Thymus (tissue), 11 donors: Measurements from ENCODE around the gene CDC37L1. TPM values are rescaled to one million over a fixed set of nuclear protein-coding genes. Genes with fewer than 3 reads are reported as not detected.

Experiments used
- DNase-seq, 9 donors: peaks; one replicate each; pipeline ENCODE4 v3.0.0-alpha.2; 2013; ENCODE audit warnings: low spot score in 9 of 9, low read depth in 6 of 9, missing footprints in 1 of 9
- H3K27ac ChIP-seq, 2 donors: one replicate each; pipeline ENCODE4 v1.5.1; 2013; ENCODE audit warnings: control low read depth in 1 of 2, low read depth in 1 of 2, low read length in 1 of 2, mild to moderate bottlenecking in 1 of 2, moderate library complexity in 1 of 2
- H3K27me3 ChIP-seq, 2 donors: one replicate each; pipeline ENCODE4 v1.5.1; 2013; ENCODE audit warnings: low read length in 1 of 2; ENCODE audit not compliant: control insufficient read depth in 2 of 2, insufficient read depth in 1 of 2
- H3K36me3 ChIP-seq, 2 donors: one replicate each; pipeline ENCODE4 v1.5.1; 2013; ENCODE audit warnings: low read length in 1 of 2, mild to moderate bottlenecking in 1 of 2, moderate library complexity in 1 of 2; ENCODE audit not compliant: control insufficient read depth in 2 of 2, insufficient read depth in 2 of 2
- H3K4me1 ChIP-seq, 2 donors: one replicate each; pipeline ENCODE4 v1.5.1; 2013; ENCODE audit warnings: low read length in 2 of 2; ENCODE audit not compliant: control insufficient read depth in 2 of 2, insufficient read depth in 2 of 2
- H3K4me3 ChIP-seq, 2 donors: one replicate each; pipeline ENCODE4 v1.5.1; 2013; ENCODE audit warnings: low read length in 2 of 2, control low read depth in 1 of 2, mild to moderate bottlenecking in 1 of 2
- H3K9me3 ChIP-seq, 2 donors: one replicate each; pipeline ENCODE4 v1.5.1; 2013; ENCODE audit warnings: low read length in 1 of 2, mild to moderate bottlenecking in 1 of 2; ENCODE audit not compliant: control insufficient read depth in 2 of 2, insufficient read depth in 1 of 2
- WGBS: extraction: QIAGEN DNeasy Blood & Tissue Kit; methylation state at CpG from one replicate; pipeline ENCODE4 v1.1.7; 2013; 5-methylcytosine and 5-hydroxymethylcytosine counted together
- polyA plus RNA-seq: library from polyadenylated mRNA; stranded (reverse); fragments of 200-250 nt; gene quantifications from one replicate; pipeline ENCODE4 v1.2.3, GENCODE V29; 2013
- total RNA-seq: library from RNA; stranded (reverse); fragments of 120-200 nt; gene quantifications from one replicate; pipeline ENCODE4 v1.2.4, GENCODE V29; 2013
- donor health status: healthy.

The CDC37L1 gene
- total and polyA plus RNA-seq, 2 donors, result 14.5 to 16.9 TPM

DNA sequence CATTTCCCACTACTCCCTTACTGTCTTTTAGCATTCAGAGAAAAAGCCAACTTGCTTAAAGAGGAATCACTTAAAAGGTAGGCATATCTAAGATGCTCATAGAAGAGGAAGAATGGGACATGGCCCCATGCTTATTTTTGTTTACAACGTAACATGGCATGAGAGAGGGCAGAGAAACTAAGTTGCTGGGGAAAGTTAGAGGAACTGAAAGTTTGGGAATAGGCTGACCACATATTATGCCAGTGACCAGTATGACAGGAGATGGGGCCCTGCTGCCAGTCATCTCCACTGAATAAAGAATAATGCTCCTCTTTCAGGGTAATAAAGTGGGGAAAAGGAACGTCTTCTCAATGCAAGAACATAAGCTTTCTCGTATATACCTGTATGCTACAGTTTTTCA is 15.4 kb upstream of the CDC37L1 start:
- whole genome bisulfite sequencing, result 98% methylated on average over 3 of the region's 3 CpGs
- no peaks in the 10 kb centered on the region for H3K9me3 ChIP-seq
- no peak for DNase-seq
- peaks cover 26 to 31% of the 10 kb centered on the region in 2 donors for H3K4me1 ChIP-seq
- no peak overlapping the region for H3K4me3 ChIP-seq
- H3K27ac ChIP-seq, result no peak overlapping the region
- no peaks in the 10 kb centered on the region for H3K36me3 ChIP-seq
- peaks cover 0 to 25% of the 10 kb centered on the region in 2 donors for H3K27me3 ChIP-seq

DNA sequence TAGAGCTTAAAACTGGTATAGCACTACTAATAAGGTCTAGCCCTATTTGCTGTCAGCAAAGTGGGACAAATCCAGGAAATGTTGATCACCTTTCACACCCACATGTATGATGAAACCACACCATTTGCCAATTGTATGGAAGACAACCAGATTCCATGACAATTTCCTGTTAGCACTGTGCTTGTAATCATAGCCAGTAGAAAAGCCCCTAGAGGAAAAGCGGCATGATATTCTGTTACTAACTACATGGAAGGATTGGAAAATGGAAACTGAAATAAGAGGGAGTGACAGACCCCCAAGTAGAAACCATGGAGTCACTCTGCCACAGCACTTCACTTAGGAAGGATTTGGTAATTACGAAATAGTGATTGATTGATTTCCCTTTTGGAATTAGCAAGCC is 14.0 kb upstream of the CDC37L1 start:
- 97% methylated on average over 2 of the region's 2 CpGs for WGBS

DNA sequence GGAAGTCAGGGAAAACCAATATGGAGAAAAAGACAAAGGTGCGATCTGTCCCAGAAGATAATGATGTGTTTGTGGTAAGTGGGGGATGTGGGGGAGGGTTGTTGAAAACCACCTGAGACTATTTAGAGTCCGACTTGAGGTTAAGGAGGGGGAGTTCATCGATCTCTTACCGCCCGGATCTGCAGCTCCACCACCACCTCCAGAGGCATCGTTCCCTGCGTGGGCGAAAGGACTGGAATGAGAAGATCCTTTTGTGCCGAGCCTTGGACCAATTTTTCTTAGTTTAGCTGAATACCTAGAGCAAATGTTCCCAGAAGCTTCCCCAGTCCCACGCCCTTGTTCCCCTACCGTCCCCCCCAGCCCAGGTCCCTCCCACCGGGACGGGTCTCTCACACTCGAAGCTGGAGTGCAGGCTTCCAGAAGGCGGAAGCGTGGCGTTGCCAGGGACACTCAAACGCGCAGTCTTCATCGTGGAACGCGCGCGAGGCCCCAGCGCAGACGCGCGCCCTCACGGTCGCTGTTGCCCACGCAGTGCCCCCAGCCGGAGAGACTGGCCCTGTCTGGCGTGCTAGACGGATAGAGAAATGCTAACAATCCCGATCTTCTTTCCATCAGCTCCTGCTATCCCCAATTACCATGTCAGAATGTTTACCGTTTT is 13.2 kb upstream of the CDC37L1 start, which contains the start of gene SPATA6L:
SPATA6L (minus strand) TSS at position 439 of the 658 bp plus-strand sequence; CDS start at position 209, 230 bp downstream.
- H3K27ac ChIP-seq, result no peak within 1 kb of the TSS
- H3K4me1 ChIP-seq, result peaks cover 26 to 31% of the 10 kb centered on the region in 2 donors
- H3K4me3 ChIP-seq, result peak within 1 kb of the TSS; percentile 19 to 34
- 1% methylated on average over 36 of the region's 36 CpGs for WGBS
- H3K27me3 ChIP-seq, result peaks cover 0 to 25% of the 10 kb centered on the region in 2 donors
- no peaks in the 10 kb centered on the region for H3K36me3 ChIP-seq
- peak in 4 of 9 donors; percentile 36 to 59 (median 44) for DNase-seq
- no peaks in the 10 kb centered on the region for H3K9me3 ChIP-seq

More for the DNA sequence above, 14.0 kb upstream of the CDC37L1 start:
- no peak overlapping the region for H3K4me3 ChIP-seq
- H3K4me1 ChIP-seq, result peaks cover 26 to 31% of the 10 kb centered on the region in 2 donors
- H3K36me3 ChIP-seq, result no peaks in the 10 kb centered on the region
- H3K27ac ChIP-seq, result no peak overlapping the region
- H3K27me3 ChIP-seq, result peaks cover 0 to 25% of the 10 kb centered on the region in 2 donors
- DNase-seq, result no peak
- H3K9me3 ChIP-seq, result no peaks in the 10 kb centered on the region

DNA sequence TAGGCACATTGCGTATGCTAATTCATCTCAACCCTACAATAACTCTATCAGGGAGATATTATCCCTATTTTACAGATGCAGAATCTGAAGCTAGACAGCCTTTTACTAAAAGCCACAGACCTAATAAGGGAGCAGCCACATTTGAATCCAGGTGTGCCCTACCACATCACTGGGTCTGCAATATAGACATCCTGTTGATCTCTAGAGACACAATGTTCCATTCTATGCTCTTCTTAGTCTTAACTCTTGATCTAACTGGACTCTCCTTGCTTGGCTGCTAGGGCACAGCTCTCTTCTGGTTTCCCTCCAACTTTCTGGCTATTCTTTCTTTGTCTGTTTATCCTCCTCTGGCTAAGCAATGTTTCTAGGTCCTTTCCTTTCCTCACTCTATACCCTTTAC is 11.7 kb upstream of the CDC37L1 start:
- peak in 4 of 9 donors; percentile 25 to 77 (median 44) for DNase-seq
- Histone ChIP-seq H3K36me3 (no peaks in the 10 kb centered on the region), H3K4me1 (peaks cover 20 to 22% of the 10 kb centered on the region in 2 donors), H3K9me3 (no peaks in the 10 kb centered on the region), H3K27me3 (peaks cover 0 to 23% of the 10 kb centered on the region in 2 donors), H3K27ac (no peak overlapping the region), H3K4me3 (no peak overlapping the region)
- WGBS, result 93% methylated on average over 1 of the region's 1 CpG

- Histone ChIP-seq H3K27me3 (peaks cover 0 to 19% of the 10 kb centered on the region in 2 donors), H3K4me1 (peaks cover 14 to 16% of the 10 kb centered on the region in 2 donors), H3K36me3 (no peaks in the 10 kb centered on the region), H3K4me3 (no peak overlapping the region), H3K27ac (no peak overlapping the region), H3K9me3 (no peaks in the 10 kb centered on the region)
- 91% methylated on average over 2 of the region's 2 CpGs for WGBS
- DNase-seq, result no peak
Measured at GRCh38 chr9:4668604-4669003, 10.8 kb upstream of the CDC37L1 start.

DNA sequence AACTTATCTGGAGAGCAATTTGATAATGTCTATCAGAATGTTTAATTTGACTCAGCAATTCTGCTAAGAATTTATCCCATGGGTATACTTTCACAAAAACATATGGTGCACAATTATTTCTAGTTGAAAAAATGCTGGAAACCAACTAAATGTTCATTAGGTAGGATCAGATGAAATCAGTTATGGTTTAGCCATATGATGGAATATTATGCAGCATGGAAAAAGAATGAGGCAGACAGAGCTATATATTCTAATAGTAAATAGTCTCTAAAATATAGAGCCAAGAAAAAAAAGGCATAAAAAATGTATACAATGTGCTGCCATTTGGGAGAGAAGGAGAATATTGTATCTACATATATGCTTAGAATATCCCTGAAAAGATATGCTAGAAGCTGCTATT is 9.5 kb upstream of the CDC37L1 start:
- peaks cover 12 to 14% of the 10 kb centered on the region in 2 donors for H3K4me1 ChIP-seq
- H3K9me3 ChIP-seq, result no peaks in the 10 kb centered on the region
- no peak overlapping the region for H3K4me3 ChIP-seq
- no peaks in the 10 kb centered on the region for H3K36me3 ChIP-seq
- DNase-seq, result no peak
- no peak overlapping the region for H3K27ac ChIP-seq
- peaks cover 0 to 19% of the 10 kb centered on the region in 2 donors for H3K27me3 ChIP-seq

DNA sequence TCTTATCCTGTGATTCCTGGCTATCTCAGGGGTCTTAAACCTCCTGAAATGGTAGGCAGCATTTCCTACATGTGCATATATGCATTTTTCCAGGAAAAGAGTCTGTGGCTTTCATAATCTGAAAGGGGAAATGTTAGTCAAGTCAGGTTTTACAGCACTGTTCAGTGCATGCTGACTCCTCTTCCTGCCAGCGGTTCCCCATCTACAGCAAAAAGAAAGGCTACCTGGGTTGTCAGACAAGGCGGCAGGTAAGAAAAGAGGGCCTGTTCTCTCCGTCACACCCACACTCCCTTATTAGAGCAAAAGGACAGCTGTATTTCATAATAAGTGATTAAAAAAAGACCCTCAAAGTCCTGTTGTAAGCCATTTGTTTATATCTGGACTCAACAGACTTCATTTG is 8.8 kb upstream of the CDC37L1 start:
- no peak for DNase-seq
- WGBS, result 72% methylated on average over 3 of the region's 3 CpGs
- Histone ChIP-seq H3K36me3 (no peaks in the 10 kb centered on the region), H3K27ac (no peak overlapping the region), H3K27me3 (peaks cover 0 to 15% of the 10 kb centered on the region in 2 donors), H3K4me1 (peaks cover 12% of the 10 kb centered on the region in 2 donors), H3K9me3 (no peaks in the 10 kb centered on the region), H3K4me3 (no peak overlapping the region)

- H3K4me3 ChIP-seq, result no peak overlapping the region
- H3K27ac ChIP-seq, result no peak overlapping the region
- peaks cover 7 to 10% of the 10 kb centered on the region in 2 donors for H3K4me1 ChIP-seq
- 91% methylated on average over 1 of the region's 1 CpG for WGBS
- H3K27me3 ChIP-seq, result peaks cover 0 to 9% of the 10 kb centered on the region in 2 donors
- H3K9me3 ChIP-seq, result no peaks in the 10 kb centered on the region
- no peaks in the 10 kb centered on the region for H3K36me3 ChIP-seq
- DNase-seq, result no peak
Measured at GRCh38 chr9:4671737-4672136, 7.6 kb upstream of the CDC37L1 start.

DNA sequence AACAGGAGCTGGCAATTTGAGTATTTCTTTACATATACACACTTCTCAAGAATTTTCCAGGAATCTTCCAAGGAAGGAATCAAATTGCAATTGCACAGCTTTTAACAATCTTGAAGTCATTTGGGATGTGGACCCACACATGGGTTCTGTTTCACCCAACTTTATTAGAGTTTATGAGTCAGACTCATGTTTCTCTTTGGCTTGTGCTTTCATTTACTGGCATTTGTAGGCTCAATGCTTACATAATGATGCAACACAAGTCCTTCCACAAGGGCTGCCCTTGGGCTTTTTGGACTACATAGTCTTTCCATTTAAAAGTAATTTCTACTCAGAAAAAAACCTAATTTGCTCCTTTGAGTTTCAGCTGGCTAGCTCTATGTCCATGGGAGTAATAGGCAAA is 4.6 kb upstream of the CDC37L1 start:
- Histone ChIP-seq H3K27me3 (no peaks in the 10 kb centered on the region), H3K36me3 (no peaks in the 10 kb centered on the region), H3K27ac (no peak overlapping the region), H3K9me3 (no peaks in the 10 kb centered on the region), H3K4me3 (no peak overlapping the region), H3K4me1 (no peaks in the 10 kb centered on the region)
- DNase-seq, result no peak
